NCI-H226 (cell line): ENCODE results near the gene RAP2A.

Source experiments
- DNase-seq: peaks from one replicate; pipeline ENCODE4 v3.0.0-alpha.2; 2015

RAP2A gene

DNA sequence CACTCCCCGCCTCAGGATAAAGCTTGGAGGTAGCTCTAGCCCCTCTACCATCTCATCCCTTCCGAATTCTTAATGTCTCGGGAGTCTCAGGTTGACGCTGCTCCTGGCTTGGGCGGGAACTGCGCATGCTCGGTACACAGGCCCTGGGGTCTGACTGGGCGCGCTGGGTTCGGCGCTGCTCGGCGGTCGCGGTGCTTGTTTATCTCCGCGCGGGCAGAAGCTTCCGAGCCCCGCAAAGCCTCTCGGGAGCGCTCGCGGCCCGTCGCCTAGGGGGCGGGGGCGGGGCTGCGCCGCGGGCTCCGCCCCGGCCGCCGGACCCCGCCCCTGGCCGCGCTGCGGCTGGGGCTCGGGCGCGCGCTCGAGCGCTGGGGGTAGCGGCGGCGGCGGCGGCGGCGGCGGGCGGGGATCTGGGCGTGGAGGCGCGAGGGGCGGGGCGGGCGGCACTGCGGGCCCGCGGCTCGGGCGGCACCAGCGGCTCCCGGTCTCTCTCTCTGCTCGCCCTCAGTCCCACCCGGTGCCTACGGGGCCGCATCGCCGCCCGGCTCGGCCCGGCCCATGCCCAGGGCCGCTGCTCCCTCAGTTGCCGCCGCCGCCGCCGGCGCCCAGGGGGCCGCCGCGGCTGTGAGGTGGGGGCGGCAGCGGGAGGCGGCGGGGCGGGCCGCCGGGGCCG lies at the start of gene RAP2A:
Gene RAP2A (plus strand): TSS at position 443 of the 670 bp plus-strand sequence. CDS start 302 bp downstream, outside the sequence.
- peak; percentile 82 for DNase-seq

DNA sequence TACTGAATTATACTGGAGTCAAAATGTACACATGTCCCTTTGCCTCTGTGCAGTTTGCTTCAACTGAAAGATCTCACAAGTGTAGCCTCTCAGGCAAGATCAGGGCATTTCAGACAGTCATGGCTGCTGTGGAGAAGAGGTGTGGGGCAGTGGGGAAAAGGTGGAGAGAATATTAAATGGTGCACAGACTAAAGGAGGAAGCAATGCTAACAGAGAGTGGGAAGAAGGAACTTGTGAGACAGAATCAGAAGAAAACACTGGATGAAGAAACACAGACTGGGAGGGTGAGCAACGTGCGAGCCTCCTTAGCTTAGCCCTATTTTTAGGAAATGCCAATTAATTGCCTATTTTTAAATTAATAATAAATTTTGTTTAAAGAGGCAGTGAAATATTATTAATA lies 49.6 kb upstream of the RAP2A start:
- no peak for DNase-seq

DNA sequence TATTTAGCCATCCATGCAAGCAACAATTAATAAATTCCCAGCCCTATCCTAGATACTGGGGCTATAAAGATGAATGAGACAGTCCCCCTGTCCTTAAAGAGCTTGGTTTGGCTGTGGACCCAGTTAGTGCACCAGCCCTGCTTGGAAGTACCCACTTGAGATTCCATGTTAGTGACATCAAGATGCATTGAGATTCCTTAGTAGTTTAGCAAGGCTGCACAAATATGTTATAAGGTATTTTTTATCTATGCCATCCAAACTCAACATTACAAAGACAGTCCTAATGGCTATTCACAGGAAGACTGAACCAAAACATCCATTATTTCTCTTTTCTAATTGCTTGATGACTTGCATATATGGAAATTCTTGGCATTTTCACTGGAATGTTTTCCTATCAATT lies 48.8 kb upstream of the RAP2A start:
- peak; percentile 41 for DNase-seq

GRCh38 chr13:97385854-97386253 lies 48.1 kb upstream of the RAP2A start:
- peak; percentile 62 for DNase-seq

DNA sequence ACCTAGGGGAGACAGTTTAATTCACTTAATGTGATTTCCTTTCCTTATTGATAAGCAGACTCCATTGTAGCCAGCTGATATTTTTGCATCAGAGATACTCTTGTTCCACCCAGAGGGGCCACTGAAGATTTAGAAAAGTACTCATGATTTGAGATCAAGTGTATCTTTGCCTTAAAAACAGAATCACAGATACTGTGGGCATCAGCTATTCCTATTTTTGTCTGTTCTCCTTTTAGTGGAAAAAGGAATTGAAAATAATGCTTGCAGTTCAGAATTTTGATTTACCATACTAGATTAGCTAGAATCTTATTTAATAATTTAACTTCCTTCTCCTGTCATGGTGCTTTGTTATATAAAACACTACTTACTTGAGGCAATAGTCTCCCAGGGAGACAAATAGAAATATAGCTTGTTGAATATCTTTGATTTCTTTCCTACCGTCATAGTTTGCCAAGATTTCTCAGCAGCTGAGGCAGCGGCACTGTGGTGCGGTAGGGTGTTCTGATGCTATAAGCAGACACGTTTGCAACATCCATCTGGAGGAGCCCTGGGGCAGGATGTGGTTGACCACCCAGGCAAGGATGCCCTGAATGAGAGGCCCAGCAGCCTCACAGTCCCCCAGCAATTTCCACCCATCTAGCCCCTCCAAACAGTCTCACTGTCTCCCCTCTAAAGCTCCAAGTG lies 47.0 kb upstream of the RAP2A start:
- no peak for DNase-seq

GRCh38 chr13:97387485-97387839 lies 46.5 kb upstream of the RAP2A start:
- DNase-seq, result no peak

DNA sequence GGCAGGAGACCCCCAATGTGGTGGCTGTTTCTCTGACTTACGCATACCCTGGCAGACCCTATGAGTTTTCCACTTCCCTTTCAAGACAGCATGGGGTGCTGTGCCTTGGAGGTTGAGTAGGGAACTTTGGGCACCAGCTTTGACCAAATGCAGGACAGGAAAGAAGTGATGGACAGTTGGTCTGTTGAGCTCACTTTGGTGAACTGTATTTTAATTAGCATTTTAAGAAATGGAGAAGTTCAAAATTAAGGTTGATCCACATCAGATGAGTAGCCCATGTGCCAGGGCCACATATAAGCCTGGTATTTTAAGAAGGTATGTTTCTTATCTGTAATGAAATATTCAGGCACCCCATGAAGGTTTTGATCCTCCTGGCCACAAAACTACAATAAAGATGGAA lies 46.1 kb upstream of the RAP2A start:
- no peak for DNase-seq

DNA sequence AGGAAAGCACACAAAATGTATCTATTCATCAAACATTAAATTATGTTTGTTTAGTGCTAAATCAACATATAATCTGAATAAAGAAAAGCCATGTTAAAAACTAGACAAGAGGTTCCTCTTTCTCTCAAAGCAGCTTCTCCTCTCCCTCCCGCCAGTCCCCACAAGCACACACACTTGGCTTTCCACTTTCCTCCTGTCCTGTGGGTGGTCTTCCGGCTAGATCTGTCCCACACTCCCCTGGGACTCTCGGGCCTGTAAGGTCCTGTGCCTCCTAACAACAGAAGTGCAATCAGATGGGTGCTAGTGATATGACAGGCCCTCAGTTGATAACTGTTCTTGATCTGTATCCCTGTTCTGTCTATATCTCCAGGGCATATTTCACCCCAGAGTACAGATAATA lies 45.6 kb upstream of the RAP2A start:
- no peak for DNase-seq

- DNase-seq, result peak; percentile 52
Measured at GRCh38 chr13:97390941-97391600, 42.9 kb upstream of the RAP2A start.

GRCh38 chr13:97392020-97392419 lies 41.9 kb upstream of the RAP2A start:
- DNase-seq, result no peak

DNA sequence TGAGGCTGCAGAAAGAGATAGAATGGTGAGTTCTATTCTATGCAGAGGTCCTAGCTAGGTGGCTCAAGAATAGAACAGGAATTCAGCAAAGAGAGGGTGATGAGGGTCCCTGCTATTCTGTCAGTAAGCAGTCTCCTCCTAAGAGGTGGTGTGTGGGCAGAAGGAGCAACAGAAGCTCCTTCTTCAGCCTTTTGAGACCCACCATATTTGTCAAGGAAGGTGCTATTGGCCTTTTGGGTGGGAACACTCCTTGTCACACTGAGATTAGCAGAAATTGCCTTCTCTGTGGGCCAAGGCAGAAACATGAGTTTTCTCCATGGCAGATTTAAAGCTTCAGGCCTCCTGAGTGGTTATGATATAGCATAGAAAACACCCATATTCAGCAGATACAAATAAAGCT lies 39.4 kb upstream of the RAP2A start:
- DNase-seq, result no peak

- DNase-seq, result peak; percentile 58
Measured at GRCh38 chr13:97395447-97396136, 38.4 kb upstream of the RAP2A start.

- no peak for DNase-seq
Measured at GRCh38 chr13:97397267-97397666, 36.7 kb upstream of the RAP2A start.

- peak; percentile 31 for DNase-seq
Measured at GRCh38 chr13:97401421-97401820, 32.5 kb upstream of the RAP2A start.

DNA sequence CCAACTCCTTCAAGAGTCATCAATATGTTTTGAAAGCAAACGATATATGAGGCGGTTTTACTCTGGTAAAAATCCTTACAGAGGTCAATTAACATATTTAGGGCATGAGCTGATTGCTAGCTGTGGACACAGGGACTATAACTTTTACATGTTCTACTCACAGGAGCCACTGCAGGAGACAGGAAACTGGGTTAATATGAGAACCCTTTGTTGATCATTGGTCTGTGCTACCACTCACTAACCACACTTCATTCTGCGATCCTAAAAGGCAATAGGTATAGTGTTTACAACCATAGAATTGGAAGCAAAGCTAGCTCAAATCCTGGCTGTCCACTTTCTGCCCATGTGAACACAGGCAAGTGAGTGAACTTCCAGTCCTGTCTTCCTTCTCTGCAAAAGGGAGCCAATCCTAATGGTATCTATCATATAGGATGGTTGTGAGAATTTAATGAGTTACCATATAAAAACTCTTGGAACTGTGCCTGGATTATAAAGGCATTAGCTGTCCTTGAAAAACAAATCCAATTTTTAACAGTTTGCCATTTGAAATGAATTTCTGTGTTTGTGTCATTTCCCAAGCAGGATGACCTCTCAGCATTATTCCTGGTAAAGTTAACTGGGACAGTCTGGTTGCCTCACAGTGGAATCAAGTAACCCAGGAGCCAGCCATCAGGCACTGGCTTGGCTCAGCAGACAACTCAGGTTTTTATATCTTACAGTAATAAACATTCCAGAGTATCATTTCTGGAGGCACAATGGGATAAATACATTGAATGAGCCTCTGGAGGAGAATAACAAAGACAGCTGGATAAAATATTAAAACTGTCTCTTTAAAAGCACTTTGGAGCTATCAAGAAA lies 29.8 kb upstream of the RAP2A start:
- no peak for DNase-seq

- DNase-seq, result no peak
Measured at GRCh38 chr13:97407540-97407939, 26.4 kb upstream of the RAP2A start.

DNA sequence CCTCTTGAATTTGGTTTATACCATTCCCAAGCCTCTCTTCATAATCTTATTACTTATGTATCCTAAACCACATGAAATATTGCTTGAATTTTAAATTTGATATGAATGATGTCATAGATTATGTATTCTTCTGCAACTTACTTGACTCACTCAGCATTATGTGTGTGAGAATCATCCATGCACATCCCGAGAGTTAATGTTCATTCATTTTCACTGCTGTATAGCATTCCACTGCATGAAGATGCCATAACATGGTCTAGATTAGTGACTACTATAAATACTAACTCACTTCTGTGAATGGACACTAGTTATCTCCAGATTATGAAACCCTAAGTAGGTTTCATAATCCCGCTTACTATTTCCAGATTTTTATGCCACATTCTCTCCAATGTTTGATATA lies 25.0 kb upstream of the RAP2A start:
- no peak for DNase-seq

GRCh38 chr13:97411984-97412383 lies 22.0 kb upstream of the RAP2A start:
- no peak for DNase-seq

GRCh38 chr13:97413694-97414093 lies 20.3 kb upstream of the RAP2A start:
- DNase-seq, result no peak

GRCh38 chr13:97414392-97414791 lies 19.6 kb upstream of the RAP2A start:
- no peak for DNase-seq

GRCh38 chr13:97417698-97418097 lies 16.3 kb upstream of the RAP2A start:
- no peak for DNase-seq
